Activated naive CD8-positive, alpha-beta T cell treated with anti-CD3 and anti-CD28 coated beads, Interleukin-2, amount 50 U/mL, for 16 hours (primary cell): ENCODE data around the gene KIRREL3.

Source experiments
- DNase-seq: peaks from one replicate; pipeline ENCODE4 v3.0.0-alpha.2; 2020; ENCODE audit warnings: low read depth, low spot score

KIRREL3 gene

GRCh38 chr11:126578426-126578825 lies 422.1 kb downstream of the KIRREL3 start:
- no peak for DNase-seq

GRCh38 chr11:126578021-126578420 lies 422.5 kb downstream of the KIRREL3 start:
- DNase-seq: no peak

- no peak for DNase-seq
Observed at GRCh38 chr11:126575849-126576248, 424.7 kb downstream of the KIRREL3 start.

GRCh38 chr11:126573325-126573978 lies 427.1 kb downstream of the KIRREL3 start:
- no peak for DNase-seq

GRCh38 chr11:126570489-126570888 lies 430.1 kb downstream of the KIRREL3 start:
- DNase-seq: no peak

- no peak for DNase-seq
Observed at GRCh38 chr11:126567419-126567818, 433.2 kb downstream of the KIRREL3 start.

- no peak for DNase-seq
Observed at GRCh38 chr11:126564566-126564965, 436.0 kb downstream of the KIRREL3 start.

- DNase-seq: no peak
Observed at GRCh38 chr11:126561327-126561893, 439.2 kb downstream of the KIRREL3 start.

- no peak for DNase-seq
Observed at GRCh38 chr11:126560221-126560620, 440.3 kb downstream of the KIRREL3 start.

- no peak for DNase-seq
Observed at GRCh38 chr11:126548581-126549550, 451.7 kb downstream of the KIRREL3 start.

GRCh38 chr11:126547691-126548090 lies 452.9 kb downstream of the KIRREL3 start:
- DNase-seq: no peak

GRCh38 chr11:126547161-126547560 lies 453.4 kb downstream of the KIRREL3 start:
- DNase-seq: no peak

- no peak for DNase-seq
Observed at GRCh38 chr11:126546694-126547093, 453.9 kb downstream of the KIRREL3 start.

- no peak for DNase-seq
Observed at GRCh38 chr11:126546191-126546590, 454.4 kb downstream of the KIRREL3 start.

GRCh38 chr11:126545057-126545555 lies 455.5 kb downstream of the KIRREL3 start:
- no peak for DNase-seq

- no peak for DNase-seq
Observed at GRCh38 chr11:126544108-126545056, 456.2 kb downstream of the KIRREL3 start.

- DNase-seq: no peak
Observed at GRCh38 chr11:126543691-126544090, 456.9 kb downstream of the KIRREL3 start.

GRCh38 chr11:126542334-126543015 lies 458.1 kb downstream of the KIRREL3 start:
- DNase-seq: no peak

GRCh38 chr11:126538071-126538470 lies 462.5 kb downstream of the KIRREL3 start:
- DNase-seq: no peak

- DNase-seq: no peak
Observed at GRCh38 chr11:126537492-126537891, 463.1 kb downstream of the KIRREL3 start.
